Measurements from ENCODE around the gene ATP2A3.

The ATP2A3 gene

GRCh38 chr17:3943240-3943891, 20.9 kb downstream of the ATP2A3 start:
- no peak overlapping the region for H4K91ac ChIP-seq (ENCODE audit: low read depth, low read length)
- no peaks in the 10 kb centered on the region for H3K27me3 ChIP-seq (ENCODE audit: insufficient read depth, low read length)
- H4K12ac ChIP-seq (ENCODE audit: low read depth, low read length) = no peak overlapping the region
- H2BK5ac ChIP-seq (ENCODE audit: low read depth, low read length, poor library complexity) = no peak overlapping the region
- no peaks in the 10 kb centered on the region for H3K36me3 ChIP-seq (ENCODE audit: control insufficient read depth in 1 of 2, insufficient read depth in 2 of 2, low read length in 2 of 2)
- WGBS (ENCODE audit: extremely low coverage, insufficient coverage, insufficient read length) = no CpG with 5 or more reads among the region's 23 CpGs
- no peak overlapping the region for H3K4me2 ChIP-seq (ENCODE audit: low read length)
- H3K4me1 ChIP-seq (ENCODE audit: control insufficient read depth in 1 of 2, insufficient read depth in 2 of 2, low read length in 2 of 2) = peaks cover 6% of the 10 kb centered on the region in 2 experiments
- no peak overlapping the region for H4K8ac ChIP-seq (ENCODE audit: low read depth, low read length)
- DNase-seq = no peak
- no peaks in the 10 kb centered on the region for H3K79me2 ChIP-seq (ENCODE audit: control insufficient read depth, insufficient read depth, low read length, poor library complexity)
- no peak overlapping the region for H2BK120ac ChIP-seq (ENCODE audit: insufficient read depth, low read length, poor library complexity)
- H3K79me1 ChIP-seq (ENCODE audit: low read length) = no peaks in the 10 kb centered on the region
- H2AK5ac ChIP-seq (ENCODE audit: low read length) = no peak overlapping the region
- H3K27ac ChIP-seq (ENCODE audit: low read depth, low read length) = no peak overlapping the region
- no peak overlapping the region for H2AFZ ChIP-seq (ENCODE audit: insufficient read depth, low read length, poor library complexity)
- no peak overlapping the region for H3K18ac ChIP-seq (ENCODE audit: low read length)
- H3K4me3 ChIP-seq (ENCODE audit: low read depth, low read length) = no peak overlapping the region
- no peak overlapping the region for H3K4ac ChIP-seq (ENCODE audit: low read depth, low read length)
- H3K23ac ChIP-seq (ENCODE audit: low read length) = no peak overlapping the region
- peaks cover 7% of the 10 kb centered on the region for H3K9me3 ChIP-seq (ENCODE audit: insufficient read depth, low read depth, low read length)
- H2BK12ac ChIP-seq (ENCODE audit: low read length) = no peak overlapping the region
- no peak overlapping the region for H3K14ac ChIP-seq (ENCODE audit: low read length)
- H3K9ac ChIP-seq (ENCODE audit: low read length) = no peak overlapping the region

- Histone ChIP-seq H3K14ac (ENCODE audit: low read length) (no peak overlapping the region), H2BK5ac (ENCODE audit: low read depth, low read length, poor library complexity) (no peak overlapping the region), H3K36me3 (ENCODE audit: control insufficient read depth in 1 of 2, insufficient read depth in 2 of 2, low read length in 2 of 2) (no peaks in the 10 kb centered on the region), H3K9ac (ENCODE audit: low read length) (no peak overlapping the region), H3K4me2 (ENCODE audit: low read length) (no peak overlapping the region), H4K12ac (ENCODE audit: low read depth, low read length) (no peak overlapping the region), H3K23ac (ENCODE audit: low read length) (no peak overlapping the region), H2BK12ac (ENCODE audit: low read length) (no peak overlapping the region), H3K4me3 (ENCODE audit: low read depth, low read length) (no peak overlapping the region), H3K18ac (ENCODE audit: low read length) (no peak overlapping the region), H4K8ac (ENCODE audit: low read depth, low read length) (no peak overlapping the region), H3K4me1 (ENCODE audit: control insufficient read depth in 1 of 2, insufficient read depth in 2 of 2, low read length in 2 of 2) (peaks cover 6% of the 10 kb centered on the region in 2 experiments), H3K27me3 (ENCODE audit: insufficient read depth, low read length) (no peaks in the 10 kb centered on the region), H4K91ac (ENCODE audit: low read depth, low read length) (no peak overlapping the region), H3K79me2 (ENCODE audit: control insufficient read depth, insufficient read depth, low read length, poor library complexity) (no peaks in the 10 kb centered on the region), H3K27ac (ENCODE audit: low read depth, low read length) (no peak overlapping the region), H3K4ac (ENCODE audit: low read depth, low read length) (no peak overlapping the region), H2AFZ (ENCODE audit: insufficient read depth, low read length, poor library complexity) (no peak overlapping the region), H3K9me3 (ENCODE audit: insufficient read depth, low read depth, low read length) (peaks cover 7% of the 10 kb centered on the region), H2AK5ac (ENCODE audit: low read length) (no peak overlapping the region), H3K79me1 (ENCODE audit: low read length) (no peaks in the 10 kb centered on the region), H2BK120ac (ENCODE audit: insufficient read depth, low read length, poor library complexity) (no peak overlapping the region)
- no peak for DNase-seq
- no CpG with 5 or more reads among the region's 48 CpGs for WGBS (ENCODE audit: extremely low coverage, insufficient coverage, insufficient read length)
Measured at GRCh38 chr17:3940965-3941698, 23.1 kb downstream of the ATP2A3 start.

- no peaks in the 10 kb centered on the region for H3K79me2 ChIP-seq (ENCODE audit: control insufficient read depth, insufficient read depth, low read length, poor library complexity)
- no peak overlapping the region for H2BK5ac ChIP-seq (ENCODE audit: low read depth, low read length, poor library complexity)
Measured at GRCh38 chr17:3937359-3937758, 26.9 kb downstream of the ATP2A3 start.

GRCh38 chr17:3935825-3936355, 28.3 kb downstream of the ATP2A3 start:
- H4K12ac ChIP-seq (ENCODE audit: low read depth, low read length) = no peak overlapping the region
- H2BK120ac ChIP-seq (ENCODE audit: insufficient read depth, low read length, poor library complexity) = no peak overlapping the region
- no peak overlapping the region for H2AFZ ChIP-seq (ENCODE audit: insufficient read depth, low read length, poor library complexity)
- no peak overlapping the region for H3K9ac ChIP-seq (ENCODE audit: low read length)
- H2AK5ac ChIP-seq (ENCODE audit: low read length) = no peak overlapping the region
- no peak overlapping the region for H3K23ac ChIP-seq (ENCODE audit: low read length)
- peak; percentile 40 to 41 for DNase-seq
- H3K4ac ChIP-seq (ENCODE audit: low read depth, low read length) = no peak overlapping the region
- no peaks in the 10 kb centered on the region for H3K4me1 ChIP-seq (ENCODE audit: control insufficient read depth in 1 of 2, insufficient read depth in 2 of 2, low read length in 2 of 2)
- no CpG with 5 or more reads among the region's 9 CpGs for WGBS (ENCODE audit: extremely low coverage, insufficient coverage, insufficient read length)
- no peaks in the 10 kb centered on the region for H3K79me2 ChIP-seq (ENCODE audit: control insufficient read depth, insufficient read depth, low read length, poor library complexity)
- H3K27me3 ChIP-seq (ENCODE audit: insufficient read depth, low read length) = no peaks in the 10 kb centered on the region
- no peak overlapping the region for H4K8ac ChIP-seq (ENCODE audit: low read depth, low read length)
- no peak overlapping the region for H3K4me3 ChIP-seq (ENCODE audit: low read depth, low read length)
- H2BK5ac ChIP-seq (ENCODE audit: low read depth, low read length, poor library complexity) = no peak overlapping the region
- no peak overlapping the region for H4K91ac ChIP-seq (ENCODE audit: low read depth, low read length)
- no peak overlapping the region for H3K18ac ChIP-seq (ENCODE audit: low read length)
- no peak overlapping the region for H3K27ac ChIP-seq (ENCODE audit: low read depth, low read length)
- no peak overlapping the region for H2BK12ac ChIP-seq (ENCODE audit: low read length)
- H3K14ac ChIP-seq (ENCODE audit: low read length) = no peak overlapping the region
- no peak overlapping the region for H3K4me2 ChIP-seq (ENCODE audit: low read length)
- H3K36me3 ChIP-seq (ENCODE audit: control insufficient read depth in 1 of 2, insufficient read depth in 2 of 2, low read length in 2 of 2) = no peaks in the 10 kb centered on the region
- no peaks in the 10 kb centered on the region for H3K79me1 ChIP-seq (ENCODE audit: low read length)
- H3K9me3 ChIP-seq (ENCODE audit: insufficient read depth, low read depth, low read length) = no peaks in the 10 kb centered on the region

More at GRCh38 chr17:3937359-3937758, 26.9 kb downstream of the ATP2A3 start:
- Histone ChIP-seq H3K4me3 (ENCODE audit: low read depth, low read length) (no peak overlapping the region), H4K8ac (ENCODE audit: low read depth, low read length) (no peak overlapping the region), H3K18ac (ENCODE audit: low read length) (no peak overlapping the region), H4K91ac (ENCODE audit: low read depth, low read length) (no peak overlapping the region), H3K4me2 (ENCODE audit: low read length) (no peak overlapping the region), H3K9me3 (ENCODE audit: insufficient read depth, low read depth, low read length) (no peaks in the 10 kb centered on the region), H3K4me1 (ENCODE audit: control insufficient read depth in 1 of 2, insufficient read depth in 2 of 2, low read length in 2 of 2) (no peaks in the 10 kb centered on the region), H2AK5ac (ENCODE audit: low read length) (no peak overlapping the region), H3K4ac (ENCODE audit: low read depth, low read length) (no peak overlapping the region), H2BK120ac (ENCODE audit: insufficient read depth, low read length, poor library complexity) (no peak overlapping the region), H2AFZ (ENCODE audit: insufficient read depth, low read length, poor library complexity) (no peak overlapping the region), H3K79me1 (ENCODE audit: low read length) (no peaks in the 10 kb centered on the region), H3K27me3 (ENCODE audit: insufficient read depth, low read length) (no peaks in the 10 kb centered on the region), H2BK12ac (ENCODE audit: low read length) (no peak overlapping the region), H4K12ac (ENCODE audit: low read depth, low read length) (no peak overlapping the region), H3K27ac (ENCODE audit: low read depth, low read length) (no peak overlapping the region), H3K14ac (ENCODE audit: low read length) (no peak overlapping the region), H3K36me3 (ENCODE audit: control insufficient read depth in 1 of 2, insufficient read depth in 2 of 2, low read length in 2 of 2) (no peaks in the 10 kb centered on the region), H3K23ac (ENCODE audit: low read length) (no peak overlapping the region), H3K9ac (ENCODE audit: low read length) (no peak overlapping the region)
- no CpG with 5 or more reads among the region's 17 CpGs for WGBS (ENCODE audit: extremely low coverage, insufficient coverage, insufficient read length)
- DNase-seq = no peak

Measured in trophoblast cell (in vitro differentiated cells and primary cell).